Lower leg skin (tissue), 4 donors: ENCODE measurements around the gene RHCE. TPM values are rescaled to one million over a fixed set of nuclear protein-coding genes. Genes with fewer than 3 reads are reported as not detected.
"Not testable (repeated sequence)": the region's sequence is repeated elsewhere in the genome, so short reads cannot be mapped to it uniquely, and the experiment has no call there.

Source experiments
- DNase-seq, 2 donors: peaks; one replicate each; pipeline ENCODE4 v3.0.0-alpha.2; 2019; ENCODE audit warnings: low spot score in 2 of 2
- H3K4me3 ChIP-seq: fragments of 200-600 bp; sonication (generic); 2 replicates; pipeline ENCODE4 v1.5.1; 2017; ENCODE audit warnings: mild to moderate bottlenecking, low read depth; ENCODE audit not compliant: poor library complexity, severe bottlenecking
- CTCF ChIP-seq, 3 donors: fragments of 450-650 bp; IDR thresholded peaks; one replicate each; pipeline ENCODE4 v1.5.1; 2016; ENCODE audit warnings: antibody characterized with exemption in 3 of 3, mild to moderate bottlenecking in 3 of 3, moderate library complexity in 2 of 3
- POLR2A ChIP-seq, 2 donors: fragments of 450-650 bp; IDR thresholded peaks; one replicate each; pipeline ENCODE4 v1.6.1; 2016 to 2017; ENCODE audit warnings: antibody characterized with exemption in 2 of 2, mild to moderate bottlenecking in 1 of 2, moderate library complexity in 1 of 2
- WGBS, 2 donors: methylation state at CpG; one replicate each; pipeline ENCODE4 v1.1.5; 2018; 5-methylcytosine and 5-hydroxymethylcytosine counted together
- intact Hi-C: fragments of 100-400 bp; cut with DNase I; formaldehyde crosslinking; loops from one replicate; pipeline ENCODE4 v1.15.0; 2023; ENCODE audit warnings: low total_unique reads
- total RNA-seq, 4 donors: library from RNA; depleted of rRNA; stranded (reverse); fragments of >200 nt; gene quantifications; one replicate each; pipeline ENCODE4 v1.1.0, GENCODE V29; 2016

The RHCE gene
- total RNA-seq, 4 donors from 2014 or later = 0.16 to 1.4 (median 0.61) TPM; not detected in 1

- TF ChIP-seq CTCF (IDR thresholded peaks at IDR 0.05) (no peak), POLR2A (IDR thresholded peaks at IDR 0.05) (no peak)
- WGBS, 2 donors = 78 to 84% methylated on average over 16 of the region's 16 CpGs
- intact Hi-C loops = no loop called here
- no peak overlapping the region for H3K4me3 ChIP-seq
- DNase-seq = no peak
Observed at GRCh38 chr1:25425098-25426085, 4.8 kb upstream of the RHCE start.

- WGBS, 2 donors = 59 to 65% methylated on average over 6 of the region's 6 CpGs
- H3K4me3 ChIP-seq, DNase-seq, intact Hi-C loops: not testable (repeated sequence)
Observed at GRCh38 chr1:25423206-25423605, 2.6 kb upstream of the RHCE start.

GRCh38 chr1:25419339-25419738, 1.3 kb downstream of the RHCE start:
- 86 to 100% methylated on average over 1 of the region's 1 CpG for WGBS, 2 donors

GRCh38 chr1:25417280-25417679, 3.3 kb downstream of the RHCE start:
- 82 to 83% methylated on average over 4 of the region's 4 CpGs for WGBS, 2 donors
- intact Hi-C loops, H3K4me3 ChIP-seq, DNase-seq: not testable (repeated sequence)

More at GRCh38 chr1:25419339-25419738, 1.3 kb downstream of the RHCE start:
- DNase-seq, H3K4me3 ChIP-seq, intact Hi-C loops: not testable (repeated sequence)

GRCh38 chr1:25414578-25414977, 6.0 kb downstream of the RHCE start:
- 82% methylated on average over 1 of the region's 1 CpG; no CpG with 5 or more reads in 1 of the 2 donors for WGBS, 2 donors
- intact Hi-C loops, DNase-seq, H3K4me3 ChIP-seq: not testable (repeated sequence)

GRCh38 chr1:25414157-25414556, 6.5 kb downstream of the RHCE start:
- DNase-seq, intact Hi-C loops, H3K4me3 ChIP-seq: not testable (repeated sequence)
- WGBS, 2 donors = 79 to 91% methylated on average over 2 to 3 of the region's 6 CpGs

GRCh38 chr1:25412872-25413623, 7.6 kb downstream of the RHCE start:
- intact Hi-C loops, DNase-seq, H3K4me3 ChIP-seq: not testable (repeated sequence)
- WGBS, 2 donors = 89 to 91% methylated on average over 13 of the region's 14 CpGs

- intact Hi-C loops, H3K4me3 ChIP-seq: not testable (repeated sequence)
- WGBS, 2 donors = 89 to 90% methylated on average over 10 of the region's 10 CpGs
Observed at GRCh38 chr1:25409641-25410427, 10.8 kb downstream of the RHCE start.

GRCh38 chr1:25405731-25406305, 14.8 kb downstream of the RHCE start:
- DNase-seq, H3K4me3 ChIP-seq, intact Hi-C loops: not testable (repeated sequence)
- 80% methylated on average over 8 of the region's 12 CpGs; no CpG with 5 or more reads in 1 of the 2 donors for WGBS, 2 donors

More at GRCh38 chr1:25409641-25410427, 10.8 kb downstream of the RHCE start:
- not testable (repeated sequence) for DNase-seq

- intact Hi-C loops, DNase-seq, H3K4me3 ChIP-seq: not testable (repeated sequence)
- WGBS, 2 donors = 15 to 18% methylated on average over 6 to 7 of the region's 8 CpGs
Observed at GRCh38 chr1:25402947-25403803, 17.4 kb downstream of the RHCE start.

- intact Hi-C loops = not testable (repeated sequence)
Observed at GRCh38 chr1:25398079-25398478, 22.5 kb downstream of the RHCE start.

GRCh38 chr1:25397549-25397948, 23.1 kb downstream of the RHCE start:
- H3K4me3 ChIP-seq, DNase-seq, intact Hi-C loops: not testable (repeated sequence)
- WGBS, 2 donors = 54 to 68% methylated on average over 6 to 7 of the region's 10 CpGs

More at GRCh38 chr1:25398079-25398478, 22.5 kb downstream of the RHCE start:
- no CpG with 5 or more reads among the region's 2 CpGs for WGBS, 2 donors
- not testable (repeated sequence) for DNase-seq, H3K4me3 ChIP-seq
